ENCODE results near the gene ZNF197.
"Not testable (repeated sequence)": the region's sequence is repeated elsewhere in the genome, so short reads cannot be mapped to it uniquely, and the experiment has no call there.

Gene ZNF197

GRCh38 chr3:44665173-44665572, 40.3 kb downstream of the ZNF197 start:
- DNase-seq (ENCODE audit: low spot score): no peak

- DNase-seq (ENCODE audit: low spot score): no peak
Observed at GRCh38 chr3:44666346-44666745, 41.5 kb downstream of the ZNF197 start.

GRCh38 chr3:44669760-44670159, 44.9 kb downstream of the ZNF197 start:
- no peak for DNase-seq (ENCODE audit: low spot score)

DNA sequence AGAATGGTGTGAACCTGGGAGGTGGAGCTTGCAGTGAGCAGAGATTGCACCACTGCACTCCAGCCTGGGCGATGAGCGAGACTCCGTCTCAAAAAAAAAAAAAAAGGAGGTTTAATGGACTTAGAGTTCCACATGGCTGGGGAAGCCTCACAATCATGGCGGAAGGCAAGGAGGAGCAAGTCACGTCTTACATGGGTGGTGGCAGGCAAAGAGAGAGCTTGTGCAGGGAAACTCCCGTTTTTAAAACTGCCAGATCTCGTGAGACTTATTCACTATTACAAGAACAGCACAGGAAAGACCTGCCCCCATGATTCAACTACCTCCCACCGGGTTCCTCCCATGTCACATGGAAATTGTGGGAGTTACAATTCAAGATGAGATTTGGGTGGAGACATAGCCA, 48.6 kb downstream of the ZNF197 start:
- DNase-seq (ENCODE audit: low spot score): not testable (repeated sequence)

GRCh38 chr3:44674211-44674610, 49.4 kb downstream of the ZNF197 start:
- DNase-seq (ENCODE audit: low spot score): no peak

DNA sequence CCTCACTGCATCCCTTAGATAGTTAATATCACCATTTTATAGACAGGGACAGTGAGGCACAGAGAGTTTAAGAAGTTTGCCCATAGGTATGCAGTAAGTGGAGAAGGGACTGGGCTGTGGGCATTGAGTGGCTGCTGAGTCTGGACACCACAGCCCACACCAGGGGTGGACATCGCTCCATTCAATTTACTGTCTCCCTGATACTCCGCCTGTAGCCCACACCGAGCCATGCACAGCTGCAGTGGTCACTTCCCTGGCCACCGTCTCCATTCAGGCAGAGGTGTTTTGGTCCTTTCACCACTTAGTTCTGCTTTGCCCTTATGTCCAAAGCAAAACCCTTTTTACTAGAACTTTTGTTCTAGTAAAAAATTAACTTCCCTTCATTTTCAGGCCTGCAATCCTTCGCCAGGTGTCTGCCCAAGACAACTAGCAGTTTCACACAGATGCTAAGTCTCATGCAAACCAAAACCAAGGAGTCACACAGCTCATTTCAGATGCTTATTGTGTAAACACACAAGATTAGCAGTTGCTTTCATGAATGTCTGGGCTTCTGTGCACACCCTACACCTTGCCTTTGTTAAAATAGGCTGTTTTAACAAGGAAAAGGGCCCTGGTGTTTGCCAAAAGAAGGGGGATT, 53.8 kb downstream of the ZNF197 start:
- no peak for DNase-seq (ENCODE audit: low spot score)

DNA sequence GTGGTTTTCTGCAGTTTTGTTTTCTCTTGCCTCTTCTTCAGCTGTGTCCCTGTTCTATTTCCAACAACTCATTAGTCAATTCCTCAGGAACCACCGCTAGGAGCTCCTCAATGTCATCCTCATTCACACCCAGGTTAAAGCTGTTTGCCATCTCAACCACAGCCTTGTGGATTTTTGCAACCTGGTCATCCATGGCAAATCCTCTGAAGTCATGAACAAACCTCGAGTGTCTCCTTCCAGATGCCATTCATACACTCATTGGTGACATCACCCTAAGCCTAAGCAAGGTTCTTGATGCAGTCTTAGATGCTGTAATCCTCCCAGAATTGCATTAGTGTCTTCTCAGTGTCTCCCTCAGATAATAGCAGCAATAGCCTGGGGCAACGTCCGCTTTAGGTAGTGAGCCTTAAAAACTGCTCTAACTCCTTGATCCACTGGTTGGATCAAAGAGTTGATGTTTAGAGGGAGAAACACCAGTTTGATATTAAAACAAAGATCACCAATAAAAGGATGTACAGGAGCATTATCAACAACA, 56.2 kb downstream of the ZNF197 start:
- no peak for DNase-seq (ENCODE audit: low spot score)

GRCh38 chr3:44682182-44682896, 57.5 kb downstream of the ZNF197 start:
- no peak for DNase-seq (ENCODE audit: low spot score)

GRCh38 chr3:44685128-44685800, 60.4 kb downstream of the ZNF197 start:
- no peak for DNase-seq (ENCODE audit: low spot score)

DNA sequence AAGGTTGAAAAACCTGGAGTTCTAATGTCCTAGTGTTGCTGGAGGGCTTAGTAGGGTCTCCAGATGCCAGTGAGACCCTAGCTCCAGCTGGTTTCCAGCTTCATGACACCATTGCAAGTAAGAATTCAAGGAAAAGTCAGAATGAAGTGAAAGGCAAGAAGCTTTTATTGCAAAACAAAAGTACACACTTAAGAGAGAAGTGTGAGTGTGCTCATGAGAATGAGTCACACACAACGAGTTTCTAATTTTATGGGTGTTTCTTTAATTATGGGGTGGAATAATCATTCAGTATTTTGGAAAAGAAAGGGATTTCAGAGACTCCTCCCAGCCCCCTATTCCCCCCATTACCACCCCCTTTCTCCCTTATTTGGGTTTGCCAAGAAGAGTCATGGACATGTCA, 63.1 kb downstream of the ZNF197 start:
- no peak for DNase-seq (ENCODE audit: low spot score)
